K562 (cell line): Measurements from ENCODE around the gene LSR. TPM values are rescaled to one million over a fixed set of nuclear protein-coding genes. Genes with fewer than 3 reads are reported as not detected.

Experiments
- ATAC-seq: fragments of 200-7000 bp; cut with Tn5 transposase; 3 replicates; pipeline ENCODE4 v1.9.1; 2020; ENCODE audit warnings: moderate library complexity
- BruUV-seq: library from RNA; stranded (reverse); fragments of 400-500 nt; replicated peaks from 2 replicates; lab custom pipeline; 2021; lab: Mats Ljungman, UMichigan
- CTCF ChIA-PET: fragments of 300-600 bp; formaldehyde crosslinking; extraction: SDS; loops from one replicate; lab custom pipeline; 2021; ENCODE audit warnings: low intra/inter-chr PET ratio; lab: Yijun Ruan, JAX
- POLR2A ChIA-PET: fragments of 300-600, 350-650 bp; sonication (Branson Sonifier 250); formaldehyde crosslinking; extraction: SDS; loops from one replicate; lab custom pipeline; 2021; ENCODE audit warnings: antibody characterized with exemption, inconsistent platforms; lab: Yijun Ruan, JAX
- DNase-seq, 4 experiments: peaks; one replicate each; pipeline versions ENCODE4 v3.0.0 to v3.0.0-alpha.2; 2011 to 2018; ENCODE audit warnings: low spot score in 3 of 4, mixed read lengths in 3 of 4; ENCODE audit errors: extremely low read depth in 1 of 4
- FAIRE-seq: peaks from 2 replicates; lab custom pipeline; 2011; peaks lifted over from hg19 to GRCh38; lab: Jason Lieb, UNC
- H2AFZ ChIP-seq: 2 replicates; pipeline ENCODE4 v1.6.0; 2011; ENCODE audit warnings: low read depth, low read length, control low read depth, inconsistent platforms
- H3K27ac ChIP-seq: fragments of 200-600 bp; 3 replicates; pipeline ENCODE4 v1.8.0; 2011; ENCODE audit warnings: low read depth, mild to moderate bottlenecking, control low read depth, inconsistent platforms, low read length, moderate library complexity, mixed read lengths; ENCODE audit errors: extremely low read depth
- H3K27me3 ChIP-seq, 2 experiments: fragments of 300-600 bp in 1 of 2; 2 replicates in 1 of 2; 3 replicates in 1 of 2; pipeline versions ENCODE4 v1.6.0 to v1.8.0; 2011; ENCODE audit warnings: inconsistent platforms in 2 of 2, low read length in 2 of 2, mild to moderate bottlenecking in 1 of 2, mixed read lengths in 1 of 2, moderate library complexity in 1 of 2; ENCODE audit not compliant: control insufficient read depth in 2 of 2, insufficient read depth in 2 of 2
- H3K36me3 ChIP-seq: fragments of 300-600 bp; 3 replicates; pipeline ENCODE4 v1.8.0; 2011; ENCODE audit warnings: mild to moderate bottlenecking, low read length, inconsistent platforms; ENCODE audit not compliant: control insufficient read depth, insufficient read depth
- H3K4me1 ChIP-seq, 2 experiments: fragments of 200-600 bp in 1 of 2; replicated peaks in 1 of 2; 2 replicates in 1 of 2; 3 replicates in 1 of 2; pipeline versions ENCODE4 v1.5.1 to v1.8.0; 2011; ENCODE audit warnings: inconsistent platforms in 2 of 2, low read length in 2 of 2, mild to moderate bottlenecking in 1 of 2, mixed read lengths in 1 of 2, moderate library complexity in 1 of 2; ENCODE audit not compliant: control insufficient read depth in 2 of 2, insufficient read depth in 2 of 2
- H3K4me2 ChIP-seq: 2 replicates; pipeline ENCODE4 v1.6.1; 2011; ENCODE audit warnings: low read length, control low read depth, inconsistent platforms, mixed read lengths; ENCODE audit not compliant: insufficient read depth
- H3K4me3 ChIP-seq: fragments of 200-600 bp; sonication (generic), shearing (Covaris generic); 2 replicates; pipeline ENCODE4 v1.5.1; 2016; ENCODE audit warnings: control low read depth, inconsistent platforms
- H3K79me2 ChIP-seq: fragments of 200-600 bp; 3 replicates; pipeline ENCODE4 v1.8.0; 2011; ENCODE audit warnings: low read length, inconsistent platforms; ENCODE audit not compliant: control insufficient read depth, insufficient read depth
- H3K9ac ChIP-seq, 2 experiments: 2 replicates each; pipeline versions ENCODE4 v1.6.0 to v1.6.1; 2011; ENCODE audit warnings: low read depth in 2 of 2, low read length in 2 of 2, control low read depth in 1 of 2, inconsistent platforms in 1 of 2, mild to moderate bottlenecking in 1 of 2, mixed read lengths in 1 of 2; ENCODE audit not compliant: insufficient read depth in 1 of 2
- H3K9me1 ChIP-seq: one replicate; pipeline ENCODE4 v1.6.0; 2011; ENCODE audit warnings: inconsistent platforms, mild to moderate bottlenecking, low read length, moderate library complexity; ENCODE audit not compliant: control insufficient read depth, insufficient read depth
- H3K9me3 ChIP-seq: replicated peaks from 2 replicates; pipeline ENCODE4 v1.5.1; 2011; ENCODE audit warnings: low read depth, low read length, inconsistent platforms; ENCODE audit not compliant: control insufficient read depth, insufficient read depth
- H4K20me1 ChIP-seq: replicated peaks from 2 replicates; pipeline ENCODE4 v1.6.1; 2011; ENCODE audit warnings: low read length, inconsistent platforms, mixed read lengths; ENCODE audit not compliant: control insufficient read depth, insufficient read depth
- ADNP ChIP-seq: fragments of 200-800 bp; sonication (Bioruptor generic); IDR thresholded peaks from 2 replicates; pipeline ENCODE4 v1.6.1; 2016; ENCODE audit warnings: missing genetic modification characterization, missing compliant biosample characterization
- AFF1 ChIP-seq, 2 experiments: fragments of 450-650 bp; IDR thresholded peaks; 2 replicates each; pipeline ENCODE4 v1.6.1; 2018; ENCODE audit warnings: mild to moderate bottlenecking in 2 of 2, low read depth in 1 of 2; ENCODE audit not compliant: partially characterized antibody in 2 of 2
- ATF7 ChIP-seq: fragments of 450-650 bp; IDR thresholded peaks from 2 replicates; pipeline ENCODE4 v1.7.1; 2014; ENCODE audit warnings: mild to moderate bottlenecking, moderate library complexity
- BCL6 ChIP-seq: fragments of 250-450 bp; sonication (Bioruptor Pico); IDR thresholded peaks from 2 replicates; pipeline ENCODE4 v1.4.0; 2020
- CTBP1 ChIP-seq: fragments of 450-650 bp; IDR thresholded peaks from 2 replicates; pipeline ENCODE4 v1.6.1; 2016; ENCODE audit warnings: borderline replicate concordance
- ERF ChIP-seq: fragments of 450-650 bp; formaldehyde crosslinking; IDR thresholded peaks from 2 replicates; pipeline ENCODE4 v1.4.0; 2020; ENCODE audit warnings: mild to moderate bottlenecking, mixed read lengths
- ETS2 ChIP-seq: IDR thresholded peaks from 2 replicates; pipeline ENCODE4 v1.6.1; 2016; ENCODE audit warnings: borderline replicate concordance, missing genetic modification characterization, mild to moderate bottlenecking, moderate library complexity, missing compliant biosample characterization; ENCODE audit not compliant: poor library complexity, severe bottlenecking
- HLTF ChIP-seq: fragments of 450-650 bp; IDR thresholded peaks from 2 replicates; pipeline ENCODE4 v1.6.1; 2016
- LARP7 ChIP-seq: fragments of 450-650 bp; IDR thresholded peaks from 2 replicates; pipeline ENCODE4 v1.6.1; 2016
- MEIS2 ChIP-seq: fragments of 450-650 bp; IDR thresholded peaks from 2 replicates; pipeline ENCODE4 v1.6.1; 2014; ENCODE audit warnings: mild to moderate bottlenecking; ENCODE audit not compliant: partially characterized antibody
- MNT ChIP-seq, 2 experiments: fragments of 450-650 bp; conservative IDR thresholded peaks; 2 replicates each; pipeline ENCODE4 v1.6.1; 2017; ENCODE audit warnings: mild to moderate bottlenecking in 2 of 2, moderate library complexity in 2 of 2
- MTA3 ChIP-seq: fragments of 450-650 bp; formaldehyde crosslinking; IDR thresholded peaks from 2 replicates; pipeline ENCODE4 v1.6.1; 2017; ENCODE audit warnings: mild to moderate bottlenecking, borderline replicate concordance
- NRF1 ChIP-seq, 2 experiments: fragments of 450-650 bp; IDR thresholded peaks in 1 of 2; conservative IDR thresholded peaks in 1 of 2; 2 replicates each; pipeline ENCODE4 v1.6.1; 2014; ENCODE audit warnings: mild to moderate bottlenecking in 2 of 2
- SMARCB1 ChIP-seq: IDR thresholded peaks from 2 replicates; pipeline ENCODE4 v1.6.1; 2011; ENCODE audit warnings: improper control_type of control experiment, low read depth; ENCODE audit not compliant: insufficient read length
- TAF15 ChIP-seq: fragments of 200-400 bp; formaldehyde crosslinking; IDR thresholded peaks from 2 replicates; pipeline ENCODE4 v1.6.1; 2017; ENCODE audit warnings: mild to moderate bottlenecking, low read depth, low read length, moderate library complexity
- TAF7 ChIP-seq: fragments of 450-650 bp; IDR thresholded peaks from 2 replicates; pipeline ENCODE4 v1.6.1; 2016; ENCODE audit warnings: missing genetic modification characterization, missing compliant biosample characterization
- ZNF24 ChIP-seq: fragments of 450-650 bp; IDR thresholded peaks from 2 replicates; pipeline ENCODE4 v1.6.1; 2016
- ZNF780A ChIP-seq: fragments of 250-450 bp; sonication (Bioruptor Pico); IDR thresholded peaks from 2 replicates; pipeline ENCODE4 v1.5.0; 2021; ENCODE audit warnings: mild to moderate bottlenecking
- ZSCAN29 ChIP-seq: fragments of 450-650 bp; IDR thresholded peaks from 2 replicates; pipeline ENCODE4 v1.6.1; 2017
- WGBS: fragments of 100-300 bp; shearing (Covaris generic); methylation state at CpG from one replicate; pipeline ENCODE4 v1.1.6; 2016; ENCODE audit warnings: low coverage, mixed read lengths; ENCODE audit not compliant: insufficient coverage; ENCODE audit errors: missing lambda C conversion rate; 5-methylcytosine and 5-hydroxymethylcytosine counted together
- in situ Hi-C: fragments of 300-500 bp; cut with MboI; formaldehyde crosslinking; loops from 4 replicates; pipeline ENCODE4 v1.15.0; 2018; ENCODE audit warnings: inconsistent platforms, mixed read lengths
- intact Hi-C: fragments of 100-400 bp; cut with micrococcal nuclease; formaldehyde crosslinking; loops from 2 replicates; pipeline ENCODE4 v1.14.2; 2022
- polyA plus RNA-seq, 8 experiments: library from polyadenylated mRNA; depleted of rRNA in 4 of 8; stranded (reverse) in 5 of 8; unstranded in 3 of 8; fragments of >200 nt; fragmentation: Nextera tagmentation in 2 of 8; fragmentation: Illumina TruSeq in 1 of 8; extraction: Ambion mirVana in 2 of 8; extraction: Trizol in 1 of 8; gene quantifications; 2 replicates each; pipeline versions ENCODE4 v1.2.1 to v1.2.3, GENCODE V29; 2011 to 2014; ENCODE audit warnings: inconsistent platforms in 1 of 8, missing spikeins in 1 of 8
- total RNA-seq, 7 experiments: library from RNA; depleted of rRNA in 6 of 7; stranded (reverse); fragments of >200 nt in 6 of 7; fragmentation: Illumina TruSeq in 2 of 7; extraction: Trizol in 2 of 7; gene quantifications; 2 replicates each; pipeline versions ENCODE4 v1.2.1 to v1.2.3, GENCODE V29; 2011 to 2021; ENCODE audit warnings: low replicate concordance in 1 of 7

LSR gene
- total and polyA plus RNA-seq, 9 of the 15 experiments (the other 6 are each of a cell fraction or from before 2014, with no cell fraction given) = 0.44 to 87.9 (median 28.0) TPM

GRCh38 chr19:35205733-35206323 is 43.0 kb upstream of the LSR start:
- Histone ChIP-seq H3K9me3 (0 out of 2 replicates have a peak, but pooled peaks cover 2% of the 10 kb centered on the region), H3K36me3 (no peaks in the 10 kb centered on the region), H2AFZ (peak overlapping the region; percentile 83), H3K27ac (peak overlapping the region; percentile 83), H3K4me3 (no peak overlapping the region), H3K27me3 (no peaks in the 10 kb centered on the region), H3K79me2 (no peaks in the 10 kb centered on the region), H3K9ac (peak overlapping the region in 1 of 2 experiments; percentile 15; a peak in 1 of 4 replicates), H4K20me1 (no peaks in the 10 kb centered on the region), H3K4me1 (peaks cover 27 to 40% of the 10 kb centered on the region in 2 experiments), H3K9me1 (no peaks in the 10 kb centered on the region), H3K4me2 (peak overlapping the region; percentile 53)
- in situ Hi-C loops (no loop called here), intact Hi-C loops (loop anchor here (5.0 kb wide), 3 partner anchors 39 to 54 kb away; partner anchors contain the start of genes FXYD5 and LSR)
- 22% methylated on average over 6 of the region's 6 CpGs for WGBS
- no peak for FAIRE-seq
- peak in 2 of 4 experiments; percentile 16 to 45 for DNase-seq
- peak; percentile 40 for ATAC-seq
- CTCF ChIA-PET = no interaction called here
- POLR2A ChIA-PET = interaction anchor here (0.7 to 1.2 kb wide), 4 partner anchors 19 to 108 kb away, joined by 3 to 8 read pairs (median 5); no protein-coding TSS in a partner anchor
- no TSS peak for BruUV-seq
- no peak for TF ChIP-seq LARP7
- 0 out of 2 replicates have a peak, but pooled peaks have one; percentile 42 for TF ChIP-seq MTA3
- no peak for TF ChIP-seq ERF (CRISPR knock-in tag)
- TF ChIP-seq SMARCB1 = peak; percentile 5
- TF ChIP-seq HLTF = no peak
- peak in 1 of 2 experiments; percentile 7; a peak in 1 of 4 replicates for TF ChIP-seq MNT (conservative IDR thresholded peaks at IDR 0.05)
- 0 out of 2 replicates have a peak, but pooled peaks have one; percentile 28 for TF ChIP-seq CTBP1
- TF ChIP-seq BCL6 (CRISPR knock-in tag) = no peak
- TF ChIP-seq TAF7 = no peak
- peak; percentile 53 for TF ChIP-seq ADNP
- no peak for TF ChIP-seq ETS2 (tag)
- no peak for TF ChIP-seq NRF1 (conservative IDR thresholded peaks at IDR 0.05 in 1 of 2, IDR thresholded peaks at IDR 0.05 in 1 of 2)
- TF ChIP-seq MEIS2 = peak; percentile 11
- TF ChIP-seq ZSCAN29 = no peak
- TF ChIP-seq ZNF24 = peak; percentile 89
- no peak for TF ChIP-seq TAF15
- peak; percentile 9; the same call in 1 of the 2 replicates for TF ChIP-seq ATF7
- TF ChIP-seq AFF1 (IDR thresholded peaks at IDR 0.05; ENCODE audit: low read depth in 1 of 2, partially characterized antibody in 2 of 2) = peak in 1 of 2 experiments; percentile 93
- TF ChIP-seq ZNF780A = no peak
